Measurements from ENCODE around the gene NINJ2.

DNA sequence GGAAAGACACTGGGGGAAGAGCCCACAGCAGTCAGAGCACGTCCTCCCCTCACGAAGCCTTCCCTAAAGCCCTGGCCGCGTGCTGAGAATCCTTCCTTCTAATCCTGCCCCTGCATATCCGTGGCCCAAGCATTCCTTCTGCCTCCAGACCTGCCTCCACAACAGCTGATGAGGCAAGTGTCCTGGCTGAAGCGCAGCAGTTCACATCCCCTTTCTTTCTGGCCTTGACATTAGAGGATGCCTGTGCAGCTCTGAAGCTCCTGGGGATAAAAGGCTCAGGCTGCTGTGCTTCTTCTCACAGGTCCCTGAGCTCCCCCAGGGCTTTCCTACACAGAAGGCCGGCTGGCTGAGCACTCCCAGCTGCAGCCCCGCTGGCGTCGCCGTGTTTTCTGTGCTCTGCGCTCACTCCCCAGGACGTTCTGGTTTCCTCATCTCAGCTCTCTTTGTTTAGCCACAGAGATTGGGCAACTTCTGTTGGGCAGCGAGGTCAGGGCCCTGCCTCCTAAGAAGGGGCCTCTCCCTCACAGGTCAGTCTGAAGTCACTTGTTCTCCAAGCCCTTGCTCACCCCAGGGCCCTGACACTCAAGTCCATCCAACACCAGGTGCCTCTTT, 45.8 kb downstream of the NINJ2 start:
- TF ChIP-seq, protein P1, sequence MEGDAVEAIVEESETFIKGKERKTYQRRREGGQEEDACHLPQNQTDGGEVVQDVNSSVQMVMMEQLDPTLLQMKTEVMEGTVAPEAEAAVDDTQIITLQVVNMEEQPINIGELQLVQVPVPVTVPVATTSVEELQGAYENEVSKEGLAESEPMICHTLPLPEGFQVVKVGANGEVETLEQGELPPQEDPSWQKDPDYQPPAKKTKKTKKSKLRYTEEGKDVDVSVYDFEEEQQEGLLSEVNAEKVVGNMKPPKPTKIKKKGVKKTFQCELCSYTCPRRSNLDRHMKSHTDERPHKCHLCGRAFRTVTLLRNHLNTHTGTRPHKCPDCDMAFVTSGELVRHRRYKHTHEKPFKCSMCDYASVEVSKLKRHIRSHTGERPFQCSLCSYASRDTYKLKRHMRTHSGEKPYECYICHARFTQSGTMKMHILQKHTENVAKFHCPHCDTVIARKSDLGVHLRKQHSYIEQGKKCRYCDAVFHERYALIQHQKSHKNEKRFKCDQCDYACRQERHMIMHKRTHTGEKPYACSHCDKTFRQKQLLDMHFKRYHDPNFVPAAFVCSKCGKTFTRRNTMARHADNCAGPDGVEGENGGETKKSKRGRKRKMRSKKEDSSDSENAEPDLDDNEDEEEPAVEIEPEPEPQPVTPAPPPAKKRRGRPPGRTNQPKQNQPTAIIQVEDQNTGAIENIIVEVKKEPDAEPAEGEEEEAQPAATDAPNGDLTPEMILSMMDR (IDR thresholded peaks at IDR 0.05; ENCODE audit: borderline replicate concordance, extremely low read depth, low read length, poor library complexity, severe bottlenecking), result no peak
- no peak for TF ChIP-seq EZH2 (IDR thresholded peaks at IDR 0.05; ENCODE audit: borderline replicate concordance, low read depth, low read length, severe bottlenecking)

Data from DND-41 (cell line).